Cardiac ventricle fibroblast (primary cell): ENCODE data around the gene SLC25A53. TPM values are rescaled to one million over a fixed set of nuclear protein-coding genes. Genes with fewer than 3 reads are reported as not detected.

Source experiments
- total RNA-seq: library from RNA; depleted of rRNA; stranded (reverse); fragments of >200 nt; gene quantifications from 2 replicates; pipeline ENCODE4 v1.2.3, GENCODE V29; 2015

SLC25A53 gene, protein sequence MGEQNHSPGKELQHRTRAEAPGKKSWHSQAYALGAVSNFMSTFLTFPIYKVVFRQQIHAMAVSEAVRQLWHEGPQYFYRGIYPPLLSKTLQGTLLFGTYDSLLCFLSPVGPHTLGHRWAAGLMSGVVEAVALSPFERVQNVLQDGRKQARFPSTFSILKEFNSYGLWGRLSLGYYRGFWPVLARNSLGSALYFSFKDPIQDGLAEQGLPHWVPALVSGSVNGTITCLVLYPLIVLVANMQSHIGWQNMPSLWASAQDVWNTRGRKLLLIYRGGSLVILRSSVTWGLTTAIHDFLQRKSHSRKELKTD
- 2.3 and 9.4 TPM in 2 replicates for total RNA-seq

GRCh38 chrX:104156630-104157529 lies at the start of gene SLC25A53:
TSS of gene SLC25A53 (minus strand) at chrX:104157009. CDS start at chrX:104105257, 51,752 bp downstream.

DNA sequence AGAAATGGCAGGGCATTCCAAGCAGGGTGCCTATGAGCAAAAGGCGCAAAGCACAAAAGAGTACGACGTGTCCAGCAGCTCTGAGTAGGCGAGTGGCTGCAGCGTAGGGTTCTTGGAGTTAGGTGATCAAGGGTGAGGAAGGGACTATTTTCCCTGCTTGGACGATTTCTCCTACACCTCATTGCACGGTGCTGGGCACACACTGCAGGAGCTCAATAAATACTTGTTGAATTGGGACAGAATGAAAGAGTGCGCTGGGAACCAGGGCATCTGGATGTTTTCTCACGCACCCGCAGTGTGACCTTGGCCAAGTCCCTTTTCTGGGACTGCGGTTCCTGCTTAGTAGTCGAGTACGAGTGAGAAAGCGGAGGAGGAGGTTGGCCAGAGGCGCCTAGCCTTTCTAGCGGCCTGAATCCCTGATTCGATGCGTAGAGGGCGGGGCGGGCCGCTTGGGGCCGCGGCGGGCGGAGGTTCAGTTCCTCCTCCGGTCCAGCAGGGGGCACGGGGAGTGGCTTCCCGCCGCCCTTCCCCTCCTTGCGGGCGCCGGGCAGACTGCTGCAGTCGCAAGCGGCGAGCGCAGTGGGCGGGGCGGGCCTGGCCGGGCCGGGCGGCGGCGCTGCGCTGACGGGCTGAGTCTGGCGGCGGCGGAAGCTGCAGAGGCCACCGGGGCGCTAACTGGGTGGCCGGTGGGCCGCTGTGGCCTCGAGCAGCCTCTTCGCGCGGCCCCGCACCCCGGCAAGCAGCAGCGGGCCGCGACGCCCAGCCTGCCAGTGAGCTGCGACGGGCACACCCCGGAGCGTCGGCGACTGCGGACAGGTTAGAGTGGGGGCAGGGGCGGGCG lies 9.3 kb upstream of the SLC25A53 start, which contains the start of gene FAM199X:
Gene FAM199X, plus strand, starts transcription at position 560 of the 841 bp plus-strand sequence. CDS start 333 bp downstream, outside the sequence.

DNA sequence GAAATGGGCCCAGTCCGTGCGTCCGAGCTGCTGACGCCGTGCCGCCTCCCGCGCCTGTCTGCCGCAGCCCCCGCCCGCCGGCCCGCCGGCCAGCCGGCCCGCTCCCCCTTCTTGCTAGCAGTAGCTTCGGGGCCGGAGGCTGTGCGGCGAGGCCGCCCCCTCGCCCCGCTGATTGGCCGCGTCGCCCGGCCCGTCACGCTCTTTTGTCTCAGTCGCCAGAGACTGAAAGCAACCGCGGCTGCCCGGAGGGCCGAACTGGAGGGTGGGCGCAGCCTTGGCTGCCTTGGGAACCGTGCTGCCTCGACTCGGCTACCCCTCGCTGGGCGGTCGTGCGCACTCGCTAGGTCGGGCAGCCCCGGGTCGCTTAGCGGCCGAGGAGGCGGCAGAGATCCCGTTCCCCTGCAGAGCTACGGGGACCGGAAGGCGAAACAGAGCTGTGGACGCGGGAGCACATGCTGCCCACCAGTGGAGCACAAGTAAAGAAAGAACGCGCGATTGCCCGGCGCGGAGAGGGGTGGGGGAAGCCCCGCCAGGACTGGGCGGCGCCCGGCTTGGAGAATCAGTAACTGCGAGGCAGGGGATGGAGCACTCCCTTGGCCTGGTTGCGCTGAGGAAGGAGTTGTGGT lies 44.4 kb downstream of the SLC25A53 start, which contains the start of gene ZCCHC18:
Gene ZCCHC18, plus strand, starts transcription at position 198 of the 626 bp plus-strand sequence. CDS start 1,589 bp downstream, outside the sequence.

DNA sequence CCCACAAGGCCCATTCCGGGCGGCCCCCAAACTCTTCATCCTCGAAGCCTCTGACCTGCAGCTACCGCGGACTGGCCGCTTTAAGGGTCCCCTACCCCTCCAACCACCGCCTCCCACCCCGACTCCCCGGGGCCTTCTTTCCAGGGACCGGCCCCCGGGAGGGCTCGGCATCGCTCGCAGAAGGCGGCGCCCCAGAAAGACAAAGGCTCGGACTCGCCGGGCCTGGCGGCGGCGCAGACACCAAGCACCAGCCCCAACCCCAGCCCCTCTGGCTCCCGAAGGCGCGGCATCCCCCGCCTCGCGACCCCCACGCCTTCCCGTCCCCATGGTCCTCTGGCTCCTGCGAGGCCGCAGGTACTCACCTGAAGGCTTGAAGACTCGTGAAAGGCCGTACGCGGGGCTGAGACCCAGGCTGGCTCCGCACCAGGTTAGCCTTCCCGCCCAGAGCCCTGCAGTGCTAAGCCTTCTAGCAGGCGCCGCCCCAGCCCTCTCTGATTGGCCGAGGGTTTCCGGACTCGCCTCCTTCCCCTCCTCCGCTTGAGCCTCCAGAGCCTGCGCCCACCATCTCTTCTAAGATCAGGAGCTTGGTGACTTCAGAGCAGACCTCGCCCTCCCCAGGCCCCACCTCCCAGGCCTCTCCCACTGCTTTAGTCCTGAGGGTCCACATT lies 80.9 kb downstream of the SLC25A53 start, which contains the start of gene TMSB15C:
Gene TMSB15C, minus strand, starts transcription at position 459 of the 668 bp plus-strand sequence.

Other genes with a start within 250 kb of the SLC25A53 start
- 1.1 and 1.2 TPM in 2 replicates for gene TMSB15B, start 194.4 kb downstream of the SLC25A53 start, total RNA-seq
- not detected in 2 replicates for gene H2BW1, start 143.3 kb downstream of the SLC25A53 start, total RNA-seq
- gene H2BW2, start 117.1 kb downstream of the SLC25A53 start, total RNA-seq, result not detected in 2 replicates
- gene TMSB15C, start 80.8 kb downstream of the SLC25A53 start, total RNA-seq, result 0.73 and 2.2 TPM in 2 replicates
- gene ZCCHC18, start 44.5 kb downstream of the SLC25A53 start, total RNA-seq, result 0.49 TPM in 1 of 2 replicates, not detected in the other
- gene FAM199X, start 9.4 kb upstream of the SLC25A53 start, total RNA-seq, result 4.9 and 7.0 TPM in 2 replicates
- not detected in 2 replicates for gene ESX1, start 97.9 kb upstream of the SLC25A53 start, total RNA-seq